GM21423 (cell line): ENCODE measurements around the gene COBL.

ENCODE experiments used
- ATAC-seq: cut with Tn5 transposase; IDR thresholded peaks from one replicate; pipeline ENCODE4 v1.9.1; 2021; ENCODE audit warnings: mild to moderate bottlenecking, moderate library complexity; ENCODE audit not compliant: unreplicated experiment

Gene COBL

DNA sequence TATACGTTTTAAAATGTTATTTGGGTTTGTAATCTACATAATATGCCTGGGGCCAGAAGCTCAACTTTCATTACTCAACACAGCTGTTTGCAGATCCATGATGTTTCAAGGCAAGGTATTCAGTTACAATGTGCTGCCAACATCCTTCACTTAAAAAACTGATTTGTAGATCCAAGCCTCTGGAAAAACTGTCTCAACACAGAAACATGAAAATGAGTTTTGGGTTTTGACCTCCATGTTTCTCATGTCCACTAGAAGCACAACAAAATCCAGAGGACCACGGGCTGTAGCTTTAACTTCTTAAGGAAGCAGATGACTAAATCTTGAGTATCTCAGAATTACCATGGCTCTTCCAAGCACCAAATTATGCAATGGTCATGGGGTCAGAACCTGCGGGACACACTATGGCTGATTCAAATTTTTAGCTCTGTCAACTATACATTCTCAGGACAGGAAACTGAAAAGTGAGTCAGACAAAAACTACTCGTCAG is 286.9 kb downstream of the COBL start:
- ATAC-seq, result no peak

DNA sequence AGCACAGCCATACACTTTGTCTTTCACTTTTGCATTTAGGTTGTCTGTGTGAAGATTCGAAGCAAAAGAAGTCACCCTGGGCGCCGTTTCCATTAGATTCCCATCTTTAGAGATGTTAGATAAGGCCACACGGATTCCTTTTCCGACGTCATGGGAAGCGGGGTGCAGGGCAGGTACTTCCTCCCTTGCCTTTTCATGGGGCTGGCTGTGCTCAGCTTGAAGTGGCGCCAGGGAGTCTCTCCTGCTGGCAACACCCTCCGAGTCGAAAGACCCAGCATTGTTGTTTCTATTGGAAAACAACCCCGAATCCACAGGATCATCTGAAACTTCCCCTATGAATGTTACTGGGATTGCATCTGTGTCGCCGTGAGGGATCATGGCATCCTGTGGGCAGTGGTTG is 287.5 kb downstream of the COBL start:
- ATAC-seq, result no peak

DNA sequence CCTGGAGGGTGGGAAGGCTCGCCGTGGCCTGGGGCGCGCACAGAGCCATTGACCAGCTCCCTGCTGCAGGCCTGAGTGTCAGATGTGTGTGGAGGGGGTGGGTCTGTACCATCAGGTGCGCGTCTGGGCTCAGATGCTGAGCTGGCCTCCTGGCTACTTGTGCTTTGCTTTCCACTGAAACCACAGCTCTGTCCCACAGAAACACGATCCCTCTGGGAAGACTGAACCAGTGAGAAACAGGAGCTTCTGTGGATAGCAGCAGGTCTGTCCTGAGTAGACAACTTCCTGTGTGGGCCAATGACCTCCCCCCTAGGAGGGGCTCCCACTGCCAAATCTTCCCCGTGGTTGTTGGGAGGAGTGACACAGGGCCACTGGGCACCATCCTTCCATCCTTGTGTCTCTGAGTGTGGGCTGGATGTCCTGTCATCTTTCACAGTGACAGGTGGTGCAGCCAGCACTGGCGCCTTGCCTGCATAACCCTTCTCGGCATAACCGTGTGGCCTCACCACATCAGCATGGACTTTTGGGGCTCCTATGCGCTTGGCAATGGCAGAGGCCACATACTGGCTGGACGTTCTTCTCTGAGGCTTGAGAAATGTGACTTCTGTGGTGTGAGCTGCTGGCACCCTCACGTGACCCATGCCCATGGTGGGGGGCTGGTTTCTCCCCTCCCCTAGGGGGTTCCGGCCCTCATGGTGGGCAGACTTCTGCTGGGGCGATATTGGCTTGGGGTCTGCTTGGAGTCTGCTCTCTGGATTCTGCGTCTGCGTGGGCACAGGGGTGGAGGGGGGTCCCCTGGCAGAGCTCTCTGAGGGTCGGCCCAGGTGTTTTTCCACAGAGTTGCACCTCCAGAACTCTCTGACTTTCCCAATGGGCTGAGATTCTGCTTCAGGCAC is 288.4 kb downstream of the COBL start:
- no peak for ATAC-seq

DNA sequence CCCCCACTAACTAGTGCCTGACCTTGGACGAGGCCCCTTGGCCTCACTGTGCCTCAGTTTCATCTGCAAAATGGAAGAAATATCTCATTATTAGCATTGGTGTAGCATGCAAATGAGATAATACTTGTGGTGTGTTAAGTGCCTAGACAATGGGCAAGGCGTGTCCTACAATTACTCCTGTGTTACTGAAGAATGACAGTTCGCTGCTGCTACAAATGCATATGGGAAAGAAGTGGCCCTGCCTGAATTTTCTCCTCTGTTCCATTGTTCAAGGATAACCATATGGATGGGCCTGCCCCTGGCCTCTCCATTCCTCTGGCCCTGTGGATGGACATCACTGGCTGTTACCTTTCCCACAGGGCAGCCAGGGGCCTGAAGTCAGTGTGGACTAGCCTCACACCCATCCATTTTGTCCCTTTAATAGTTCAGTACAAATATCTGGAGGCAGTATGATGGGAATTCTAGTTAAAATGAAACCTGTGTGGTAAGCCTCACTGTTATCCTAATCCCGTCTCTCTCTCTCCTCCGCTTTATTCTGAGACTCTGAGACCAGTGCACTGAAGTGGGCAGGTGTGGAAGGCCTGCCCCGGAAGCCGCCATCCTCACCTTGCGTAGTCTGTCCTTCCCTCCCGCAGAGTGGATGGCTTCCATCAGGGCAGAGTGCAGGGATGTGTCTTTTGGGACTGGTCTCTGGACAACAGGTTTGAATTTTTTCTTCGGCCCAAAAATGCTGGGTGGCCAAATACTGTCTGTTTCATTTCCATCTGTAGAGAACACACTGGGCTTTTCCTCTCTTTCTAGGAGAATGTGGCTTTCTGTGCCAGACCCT is 289.3 kb downstream of the COBL start:
- ATAC-seq, result no peak

- ATAC-seq, result no peak
Measured at GRCh38 chr7:51026341-51026740, 290.3 kb downstream of the COBL start.

DNA sequence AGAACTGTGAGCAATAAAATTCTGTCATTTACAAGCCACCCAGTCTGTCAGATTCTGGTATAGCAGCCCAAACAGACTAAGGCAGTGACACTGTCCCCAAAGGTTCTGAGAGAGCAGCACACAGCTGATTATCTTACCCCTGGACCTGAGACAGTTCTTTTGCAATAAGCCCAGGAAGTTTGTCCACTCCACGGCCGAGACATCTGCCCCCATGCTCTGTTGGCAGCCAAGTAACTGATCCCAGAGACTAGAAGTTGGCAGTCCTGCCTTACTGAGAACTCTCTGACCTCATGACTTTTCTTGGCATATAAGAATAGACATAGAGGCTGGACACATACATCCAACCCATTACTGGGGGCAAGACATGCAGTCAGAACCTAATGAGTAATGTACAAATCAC is 290.9 kb downstream of the COBL start:
- ATAC-seq, result no peak

DNA sequence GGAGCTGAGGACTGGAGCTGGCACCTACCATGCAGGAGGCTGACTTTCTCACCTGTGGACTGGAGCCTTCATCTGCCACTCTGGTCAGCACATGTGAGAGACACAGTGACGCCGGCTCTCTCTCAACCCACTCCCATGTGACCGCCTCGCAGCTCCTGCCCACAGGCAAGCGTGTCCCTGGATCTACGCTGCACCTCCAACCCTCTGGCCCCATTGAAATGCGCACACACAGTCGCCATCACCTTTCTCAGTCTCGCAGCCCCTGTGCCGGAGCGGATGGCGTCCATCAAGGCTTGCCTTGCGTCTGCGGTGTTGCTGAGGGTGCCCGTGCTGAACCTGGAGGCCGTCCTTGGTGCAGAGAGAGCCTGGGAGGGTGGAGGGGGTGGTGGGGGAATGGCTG is 291.7 kb downstream of the COBL start:
- no peak for ATAC-seq

- ATAC-seq, result no peak
Measured at GRCh38 chr7:51023547-51023946, 293.1 kb downstream of the COBL start.

- ATAC-seq, result no peak
Measured at GRCh38 chr7:51022821-51023220, 293.8 kb downstream of the COBL start.

GRCh38 chr7:51021906-51022570 is 294.6 kb downstream of the COBL start:
- no peak for ATAC-seq

DNA sequence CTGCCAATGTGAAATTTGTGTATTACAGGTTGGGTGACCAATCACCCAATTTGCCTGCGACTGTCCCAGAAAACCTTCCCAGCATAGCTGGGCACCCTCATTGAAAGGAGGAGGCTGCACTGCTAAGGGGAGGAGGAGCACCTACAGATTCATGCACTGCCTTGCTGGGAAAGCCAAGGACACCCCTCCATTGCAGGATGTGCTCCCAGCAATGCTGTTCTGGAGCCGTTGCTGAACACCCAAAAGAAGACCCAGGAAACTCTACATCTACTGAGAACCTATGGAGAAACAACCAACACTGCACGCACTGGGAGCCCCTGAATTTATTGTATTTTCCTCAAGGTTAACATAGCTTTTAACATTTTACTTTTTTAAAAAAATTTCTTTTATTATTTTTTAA is 295.7 kb downstream of the COBL start:
- ATAC-seq, result no peak

DNA sequence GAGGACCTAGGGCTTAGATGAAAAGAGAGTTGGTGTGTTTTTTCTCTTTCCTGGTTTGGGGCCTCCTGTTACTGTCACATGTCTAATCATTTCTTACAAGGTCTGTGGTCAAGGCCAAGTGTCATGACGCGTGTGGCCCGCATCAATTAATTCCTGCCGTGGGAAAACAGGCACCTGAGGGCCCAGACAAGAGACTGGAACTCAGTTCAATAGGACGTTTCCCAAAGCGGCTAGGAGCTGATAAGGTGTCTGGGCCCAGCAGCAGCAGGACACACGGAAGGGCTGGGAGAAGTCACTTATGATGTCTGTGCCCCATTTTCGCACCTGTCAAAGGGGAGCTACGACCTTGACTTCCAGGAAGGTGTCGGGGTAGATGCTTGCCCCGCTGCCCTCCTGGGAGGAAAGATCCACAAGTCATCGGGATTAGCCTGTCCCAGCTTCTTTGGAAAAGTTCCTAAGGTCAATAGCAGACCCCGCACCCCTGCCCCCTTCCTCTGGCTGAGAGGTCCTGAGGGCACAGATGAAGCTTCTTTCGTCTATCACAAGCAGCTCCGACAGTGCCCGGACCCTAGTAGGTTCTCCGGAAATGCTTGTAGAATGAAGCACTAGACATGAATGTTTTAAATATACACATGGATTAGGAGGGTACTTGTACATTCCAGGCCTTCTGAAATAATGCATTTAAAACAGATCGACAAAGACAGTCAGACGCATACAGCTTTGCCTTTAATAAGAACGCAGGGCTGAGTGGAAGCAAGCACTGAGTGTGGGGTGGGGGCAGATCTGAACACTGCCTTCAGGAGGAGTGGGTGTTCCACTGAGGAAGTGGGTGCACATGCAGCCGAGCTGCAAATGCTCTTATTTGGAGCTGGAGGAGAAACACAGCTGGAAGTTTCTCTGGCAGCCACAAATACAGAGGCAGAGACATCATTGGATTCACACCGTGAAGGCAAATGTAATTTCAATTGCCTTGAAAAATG is 296.4 kb downstream of the COBL start:
- ATAC-seq, result no peak

- ATAC-seq, result no peak
Measured at GRCh38 chr7:51019191-51019844, 297.3 kb downstream of the COBL start.

DNA sequence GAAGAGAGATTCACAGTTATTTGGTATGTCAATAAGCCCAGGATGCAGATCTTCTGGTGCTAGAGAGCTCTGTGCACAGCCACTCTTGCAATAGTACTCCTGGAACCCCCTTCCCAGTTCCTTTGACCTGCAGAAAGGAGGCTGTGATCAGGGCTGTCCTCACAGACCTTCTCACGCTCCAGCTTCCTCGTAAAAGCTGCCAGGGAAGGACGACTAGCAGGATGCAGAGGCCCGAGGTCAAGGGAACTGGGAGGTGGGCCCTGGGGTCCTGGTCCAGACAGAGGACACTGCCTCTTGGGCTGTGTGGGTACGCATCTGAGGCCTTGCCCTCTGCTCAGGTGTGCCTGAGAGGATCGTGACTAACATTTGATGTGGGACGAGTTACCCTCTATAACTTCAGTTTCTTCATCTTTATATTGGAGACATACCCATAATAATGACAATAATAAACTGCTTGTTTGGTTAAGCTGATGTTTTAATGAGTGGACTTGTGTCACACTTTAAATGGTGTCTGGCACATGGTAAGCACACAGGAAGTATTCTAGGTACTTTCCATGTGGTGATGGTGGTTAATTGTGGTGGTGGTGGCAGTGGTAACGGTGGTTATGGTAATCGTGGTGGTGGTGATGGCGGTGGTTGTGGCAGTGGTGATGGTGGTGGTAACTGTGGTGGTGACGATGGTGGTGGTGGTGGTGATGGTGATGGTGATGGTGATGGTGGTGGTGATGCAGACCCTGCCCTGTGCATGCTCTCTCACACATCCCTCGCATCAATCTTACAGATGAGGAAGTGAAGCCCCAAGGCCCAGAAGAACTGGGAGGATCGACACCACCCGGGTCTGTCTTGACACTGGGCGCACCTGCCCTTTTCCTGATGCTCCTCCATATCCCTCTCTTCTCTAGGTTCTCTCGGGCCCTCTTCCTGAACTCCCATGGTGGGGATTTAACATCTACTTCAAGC is 298.8 kb downstream of the COBL start:
- no peak for ATAC-seq

GRCh38 chr7:51016546-51016945 is 300.1 kb downstream of the COBL start:
- no peak for ATAC-seq

DNA sequence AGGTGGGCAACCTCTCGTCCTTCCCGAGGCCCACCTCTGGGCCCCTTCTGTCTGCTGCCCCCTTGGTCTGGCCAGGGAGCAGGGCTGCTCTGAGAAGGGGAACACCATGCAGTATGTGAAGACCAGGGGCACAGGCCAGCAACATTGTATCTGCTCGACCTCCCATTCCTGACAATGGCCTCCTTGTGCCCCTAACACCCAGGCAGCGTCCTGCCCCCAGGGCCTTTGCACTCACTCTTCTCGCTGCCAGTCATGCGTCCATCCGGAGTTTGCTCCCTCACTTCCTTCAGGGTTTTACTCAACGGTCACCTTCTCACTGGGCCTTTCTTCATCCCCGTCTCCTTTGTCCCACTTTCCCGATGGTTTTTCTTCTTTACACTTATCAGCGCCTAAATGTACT is 301.0 kb downstream of the COBL start:
- ATAC-seq, result no peak

GRCh38 chr7:51014811-51015210 is 301.8 kb downstream of the COBL start:
- no peak for ATAC-seq

DNA sequence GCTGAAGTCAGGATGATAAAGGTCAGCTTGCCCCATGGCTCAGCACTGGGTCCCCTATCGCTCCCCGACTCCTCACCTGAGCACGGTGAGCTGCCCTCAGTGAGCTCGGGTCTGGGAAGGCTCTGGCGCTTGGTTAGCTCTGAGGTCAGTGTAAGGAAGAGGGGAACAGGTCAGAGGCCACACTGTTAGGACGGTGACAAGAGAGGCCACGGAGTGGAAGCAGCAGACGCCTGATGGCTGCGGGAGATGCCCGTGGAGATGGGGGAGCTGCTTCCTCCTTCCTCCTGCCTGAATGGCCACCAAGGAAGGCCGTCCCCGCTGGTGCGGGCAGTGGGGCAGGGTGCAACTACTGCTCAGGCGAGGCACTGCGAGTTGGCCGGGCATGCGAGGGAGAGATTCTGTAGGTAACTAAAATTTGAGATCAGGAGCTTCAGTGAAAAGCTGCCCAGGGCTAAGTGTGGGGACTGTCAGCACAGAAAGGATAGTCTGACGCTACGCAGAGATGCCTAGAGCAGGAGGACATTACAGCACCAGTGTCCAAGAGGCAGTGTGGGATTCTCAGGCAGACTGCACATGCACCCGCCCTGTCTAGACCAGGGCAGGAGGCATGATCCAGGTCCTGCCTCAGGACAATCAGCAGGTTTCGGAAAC is 302.6 kb downstream of the COBL start:
- ATAC-seq, result no peak
